Measurements from ENCODE around the gene ATP5F1B. TPM values are rescaled to one million over a fixed set of nuclear protein-coding genes. Genes with fewer than 3 reads are reported as not detected.

The ATP5F1B gene
- total RNA-seq, 2 experiments from 2014 or later: 854 to 863 TPM

GRCh38 chr12:56631790-56632700 lies 13.7 kb downstream of the ATP5F1B start:
- H3K4me1 Mint-ChIP-seq (ENCODE audit: low read depth): peaks cover 78% of the 10 kb centered on the region
- H3K9me3 Mint-ChIP-seq: no peaks in the 10 kb centered on the region
- H3K36me3 Mint-ChIP-seq (ENCODE audit: low read depth): peaks cover 7% of the 10 kb centered on the region
- H3K27ac Mint-ChIP-seq: peak overlapping the region; percentile 68
- no peaks in the 10 kb centered on the region for H3K27me3 Mint-ChIP-seq (ENCODE audit: low read depth)
- peak overlapping the region; percentile 36 for H3K4me3 Mint-ChIP-seq
- intact Hi-C loops (cut with micrococcal nuclease): loop anchor here (2.0 kb wide), 1 partner anchor 703 kb away; no protein-coding TSS in a partner anchor
- CTCF ChIA-PET: interaction anchor here (0.5 to 0.6 kb wide), 2 partner anchors 10 to 631 kb away, joined by 3 to 6 read pairs; no protein-coding TSS in a partner anchor
- DNase-seq: peak; percentile 49

GRCh38 chr12:56630180-56630632 lies 15.6 kb downstream of the ATP5F1B start, which contains the start of gene BAZ2A:
BAZ2A (minus strand) TSS chr12:56630326; CDS start chr12:56617530, 12,796 bp downstream.
- Mint-ChIP-seq H3K36me3 (ENCODE audit: low read depth) (peaks cover 9% of the 10 kb centered on the region), H3K27ac (peak within 1 kb of the TSS; percentile 94), H3K4me1 (ENCODE audit: low read depth) (peaks cover 79% of the 10 kb centered on the region), H3K4me3 (peak within 1 kb of the TSS; percentile 98), H3K27me3 (ENCODE audit: low read depth) (no peaks in the 10 kb centered on the region), H3K9me3 (no peaks in the 10 kb centered on the region)
- intact Hi-C loops (cut with micrococcal nuclease): loop anchor here (1.0 kb wide), 3 partner anchors 54 to 109 kb away; partner anchors contain the start of genes PTGES3 and RBMS2
- peak; percentile 93 for DNase-seq
- CTCF ChIA-PET: interaction anchor here (0.5 to 0.6 kb wide), 3 partner anchors 50 to 125 kb away, joined by 3 read pairs; no protein-coding TSS in a partner anchor

- peaks cover 79% of the 10 kb centered on the region for H3K4me1 Mint-ChIP-seq (ENCODE audit: low read depth)
- DNase-seq: peak; percentile 75
- no peaks in the 10 kb centered on the region for H3K27me3 Mint-ChIP-seq (ENCODE audit: low read depth)
- peak overlapping the region; percentile 94 for H3K27ac Mint-ChIP-seq
- H3K36me3 Mint-ChIP-seq (ENCODE audit: low read depth): peaks cover 9% of the 10 kb centered on the region
- H3K4me3 Mint-ChIP-seq: peak overlapping the region; percentile 98
- intact Hi-C loops (cut with micrococcal nuclease): loop anchor here (1.0 kb wide), 4 partner anchors 8 to 108 kb away; partner anchors contain the start of genes PTGES3 and RBMS2
- CTCF ChIA-PET: interaction anchor here (0.5 to 1.5 kb wide), 5 partner anchors 29 to 552 kb away, joined by 3 to 4 read pairs (median 3); no protein-coding TSS in a partner anchor
- no peaks in the 10 kb centered on the region for H3K9me3 Mint-ChIP-seq
These were observed 16.2 kb downstream of the ATP5F1B start for GRCh38 chr12:56629459-56630179.

- intact Hi-C loops (cut with micrococcal nuclease): loop anchor here (1.0 kb wide), 2 partner anchors 7 to 8 kb away; no protein-coding TSS in a partner anchor
- peak; percentile 80 for DNase-seq
- no peaks in the 10 kb centered on the region for H3K9me3 Mint-ChIP-seq
- peaks cover 9% of the 10 kb centered on the region for H3K36me3 Mint-ChIP-seq (ENCODE audit: low read depth)
- CTCF ChIA-PET: interaction anchor here (0.5 to 1.6 kb wide), 9 partner anchors 8 to 553 kb away, joined by 3 to 10 read pairs (median 3); no protein-coding TSS in a partner anchor
- H3K27ac Mint-ChIP-seq: peak overlapping the region; percentile 94
- H3K27me3 Mint-ChIP-seq (ENCODE audit: low read depth): no peaks in the 10 kb centered on the region
- H3K4me3 Mint-ChIP-seq: peak overlapping the region; percentile 98
- peaks cover 79% of the 10 kb centered on the region for H3K4me1 Mint-ChIP-seq (ENCODE audit: low read depth)
These were observed 16.9 kb downstream of the ATP5F1B start for GRCh38 chr12:56628671-56629458.

- Mint-ChIP-seq H3K36me3 (ENCODE audit: low read depth) (peaks cover 12% of the 10 kb centered on the region), H3K4me1 (ENCODE audit: low read depth) (peaks cover 70% of the 10 kb centered on the region), H3K9me3 (no peaks in the 10 kb centered on the region), H3K27ac (peak overlapping the region; percentile 80), H3K4me3 (no peak overlapping the region), H3K27me3 (ENCODE audit: low read depth) (no peaks in the 10 kb centered on the region)
- no peak for DNase-seq
- CTCF ChIA-PET: interaction anchor here (0.5 to 0.9 kb wide), 3 partner anchors 9 to 112 kb away, joined by 3 to 8 read pairs (median 4); no protein-coding TSS in a partner anchor
- intact Hi-C loops (cut with micrococcal nuclease): no loop called here
These were observed 19.1 kb downstream of the ATP5F1B start for GRCh38 chr12:56626701-56627100.

- intact Hi-C loops (cut with micrococcal nuclease): no loop called here
- H3K4me1 Mint-ChIP-seq (ENCODE audit: low read depth): peaks cover 55% of the 10 kb centered on the region
- H3K36me3 Mint-ChIP-seq (ENCODE audit: low read depth): peaks cover 14% of the 10 kb centered on the region
- no peaks in the 10 kb centered on the region for H3K9me3 Mint-ChIP-seq
- CTCF ChIA-PET: interaction anchor here (0.6 to 3.0 kb wide), 6 partner anchors 11 to 685 kb away, joined by 3 to 27 read pairs (median 4); no protein-coding TSS in a partner anchor
- peak; percentile 27 for DNase-seq
- H3K4me3 Mint-ChIP-seq: no peak overlapping the region
- no peak overlapping the region for H3K27ac Mint-ChIP-seq
- H3K27me3 Mint-ChIP-seq (ENCODE audit: low read depth): no peaks in the 10 kb centered on the region
These were observed 23.2 kb downstream of the ATP5F1B start for GRCh38 chr12:56622535-56622934.

- intact Hi-C loops (cut with micrococcal nuclease): no loop called here
- Mint-ChIP-seq H3K27ac (peak overlapping the region; percentile 53), H3K36me3 (ENCODE audit: low read depth) (peaks cover 33% of the 10 kb centered on the region), H3K4me3 (no peak overlapping the region), H3K4me1 (ENCODE audit: low read depth) (peaks cover 16% of the 10 kb centered on the region), H3K9me3 (no peaks in the 10 kb centered on the region), H3K27me3 (ENCODE audit: low read depth) (no peaks in the 10 kb centered on the region)
- DNase-seq: no peak
- CTCF ChIA-PET: interaction anchor here (0.9 to 1.4 kb wide), 2 partner anchors 11 to 19 kb away, joined by 3 to 4 read pairs; no protein-coding TSS in a partner anchor
These were observed 28.9 kb downstream of the ATP5F1B start for GRCh38 chr12:56616925-56617324.

GRCh38 chr12:56616244-56616643 lies 29.5 kb downstream of the ATP5F1B start:
- no peak overlapping the region for H3K27ac Mint-ChIP-seq
- no peaks in the 10 kb centered on the region for H3K27me3 Mint-ChIP-seq (ENCODE audit: low read depth)
- H3K9me3 Mint-ChIP-seq: no peaks in the 10 kb centered on the region
- DNase-seq: no peak
- H3K4me3 Mint-ChIP-seq: no peak overlapping the region
- H3K4me1 Mint-ChIP-seq (ENCODE audit: low read depth): peaks cover 15% of the 10 kb centered on the region
- intact Hi-C loops (cut with micrococcal nuclease): no loop called here
- CTCF ChIA-PET: interaction anchor here (0.9 to 1.4 kb wide), 2 partner anchors 12 to 20 kb away, joined by 3 to 4 read pairs; no protein-coding TSS in a partner anchor
- H3K36me3 Mint-ChIP-seq (ENCODE audit: low read depth): peaks cover 39% of the 10 kb centered on the region

GRCh38 chr12:56614627-56615026 lies 31.2 kb downstream of the ATP5F1B start:
- CTCF ChIA-PET: interaction anchor here (0.6 to 1.3 kb wide), 3 partner anchors 13 to 613 kb away, joined by 3 to 4 read pairs (median 3); no protein-coding TSS in a partner anchor
- peaks cover 6% of the 10 kb centered on the region for H3K4me1 Mint-ChIP-seq (ENCODE audit: low read depth)
- intact Hi-C loops (cut with micrococcal nuclease): no loop called here
- H3K27ac Mint-ChIP-seq: no peak overlapping the region
- H3K27me3 Mint-ChIP-seq (ENCODE audit: low read depth): no peaks in the 10 kb centered on the region
- H3K9me3 Mint-ChIP-seq: no peaks in the 10 kb centered on the region
- H3K4me3 Mint-ChIP-seq: no peak overlapping the region
- no peak for DNase-seq
- H3K36me3 Mint-ChIP-seq (ENCODE audit: low read depth): peaks cover 48% of the 10 kb centered on the region

- intact Hi-C loops (cut with micrococcal nuclease): no loop called here
- Mint-ChIP-seq H3K9me3 (no peaks in the 10 kb centered on the region), H3K36me3 (ENCODE audit: low read depth) (peaks cover 54% of the 10 kb centered on the region), H3K4me1 (ENCODE audit: low read depth) (no peaks in the 10 kb centered on the region), H3K27me3 (ENCODE audit: low read depth) (no peaks in the 10 kb centered on the region), H3K4me3 (no peak overlapping the region), H3K27ac (no peak overlapping the region)
- CTCF ChIA-PET: no interaction called here
- DNase-seq: no peak
These were observed 41.4 kb downstream of the ATP5F1B start for GRCh38 chr12:56604355-56604754.

GRCh38 chr12:56602239-56602638 lies 43.5 kb downstream of the ATP5F1B start:
- intact Hi-C loops (cut with micrococcal nuclease): no loop called here
- no peak for DNase-seq
- Mint-ChIP-seq H3K9me3 (no peaks in the 10 kb centered on the region), H3K4me3 (no peak overlapping the region), H3K27me3 (ENCODE audit: low read depth) (no peaks in the 10 kb centered on the region), H3K27ac (no peak overlapping the region), H3K4me1 (ENCODE audit: low read depth) (no peaks in the 10 kb centered on the region), H3K36me3 (ENCODE audit: low read depth) (peaks cover 61% of the 10 kb centered on the region)
- CTCF ChIA-PET: interaction anchor here (0.9 to 2.6 kb wide), 8 partner anchors 9 to 86 kb away, joined by 3 to 21 read pairs (median 4); no protein-coding TSS in a partner anchor

Data from activated naive CD4-positive, alpha-beta T cell treated with anti-CD3 and anti-CD28 coated beads for 36 hours (primary cell).